Skeletal muscle tissue (tissue), 4 donors: Measurements from ENCODE around the gene CST5. TPM values are rescaled to one million over a fixed set of nuclear protein-coding genes. Genes with fewer than 3 reads are reported as not detected.
"Not testable (repeated sequence)": the region's sequence is repeated elsewhere in the genome, so short reads cannot be mapped to it uniquely, and the experiment has no call there.

ENCODE experiments used
- H3K27ac ChIP-seq: one replicate; pipeline ENCODE4 v1.7.0; 2013; ENCODE audit warnings: mild to moderate bottlenecking, low read depth, low read length, inconsistent platforms
- H3K27me3 ChIP-seq, 3 donors: one replicate each; pipeline ENCODE4 v1.7.0; 2013; ENCODE audit warnings: low read length in 3 of 3; ENCODE audit not compliant: control insufficient read depth in 3 of 3, insufficient read depth in 3 of 3
- H3K36me3 ChIP-seq, 3 donors: one replicate each; pipeline ENCODE4 v1.7.0; 2013; ENCODE audit warnings: low read length in 3 of 3; ENCODE audit not compliant: control insufficient read depth in 3 of 3, insufficient read depth in 3 of 3
- H3K4me1 ChIP-seq, 3 donors: one replicate each; pipeline ENCODE4 v1.7.0; 2013; ENCODE audit warnings: low read length in 3 of 3, mild to moderate bottlenecking in 3 of 3; ENCODE audit not compliant: control insufficient read depth in 3 of 3, insufficient read depth in 3 of 3
- H3K4me3 ChIP-seq, 3 donors: one replicate each; pipeline ENCODE4 v1.7.0; 2013; ENCODE audit warnings: low read length in 3 of 3
- H3K9ac ChIP-seq, 3 donors: one replicate each; pipeline ENCODE4 v1.7.0; 2013; ENCODE audit warnings: low read length in 3 of 3, mild to moderate bottlenecking in 3 of 3, moderate library complexity in 2 of 3, low read depth in 1 of 3
- H3K9me3 ChIP-seq, 3 donors: one replicate each; pipeline ENCODE4 v1.7.0; 2013; ENCODE audit warnings: low read length in 3 of 3; ENCODE audit not compliant: control insufficient read depth in 3 of 3
- total RNA-seq: library from RNA; depleted of rRNA; stranded (reverse); fragments of >200 nt; gene quantifications from one replicate; pipeline ENCODE4 v1.2.3, GENCODE V29; 2014
- donor health status: Osteomylitis.

The CST5 gene
- total RNA-seq, 1 donor from 2014 or later, result not detected

DNA sequence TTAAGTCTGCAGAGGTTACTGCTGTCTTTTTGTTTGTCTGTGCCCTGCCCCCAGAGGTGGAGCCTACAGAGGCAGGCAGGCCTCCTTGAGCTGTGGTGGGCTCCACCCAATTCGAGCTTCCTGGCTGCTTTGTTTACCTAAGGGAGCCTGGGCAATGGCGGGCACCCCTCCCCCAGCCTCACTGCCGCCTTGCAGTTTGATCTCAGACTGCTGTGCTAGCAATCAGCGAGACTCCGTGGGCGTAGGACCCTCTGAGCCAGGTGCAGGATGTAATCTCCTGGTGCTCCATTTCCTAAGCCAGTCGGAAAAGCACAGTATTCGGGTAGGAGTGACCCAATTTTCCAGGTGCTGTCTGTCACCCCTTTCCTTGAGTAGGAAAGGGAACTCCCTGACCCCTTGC is 22.8 kb upstream of the CST5 start:
- not testable (repeated sequence) for H3K9me3 ChIP-seq, H3K4me1 ChIP-seq, H3K4me3 ChIP-seq, H3K9ac ChIP-seq, H3K27ac ChIP-seq, H3K27me3 ChIP-seq, H3K36me3 ChIP-seq

DNA sequence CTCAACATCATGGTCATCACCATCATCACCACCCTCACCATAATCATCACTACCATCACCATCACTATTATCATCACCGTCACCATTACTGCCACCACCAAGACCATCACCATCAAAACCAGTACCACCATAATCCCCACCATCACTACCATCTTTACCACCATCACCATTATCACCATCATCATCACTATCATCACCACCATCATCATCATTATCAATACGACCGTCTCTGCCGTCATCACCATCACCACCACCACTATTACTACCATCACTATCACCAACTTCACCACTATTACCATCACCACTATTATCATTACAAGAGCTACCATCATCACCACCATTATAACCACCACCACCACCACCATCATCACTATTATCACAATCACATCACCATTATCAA is 11.3 kb upstream of the CST5 start:
- H3K4me1 ChIP-seq, H3K27ac ChIP-seq, H3K27me3 ChIP-seq, H3K9ac ChIP-seq, H3K4me3 ChIP-seq, H3K9me3 ChIP-seq, H3K36me3 ChIP-seq: not testable (repeated sequence)

DNA sequence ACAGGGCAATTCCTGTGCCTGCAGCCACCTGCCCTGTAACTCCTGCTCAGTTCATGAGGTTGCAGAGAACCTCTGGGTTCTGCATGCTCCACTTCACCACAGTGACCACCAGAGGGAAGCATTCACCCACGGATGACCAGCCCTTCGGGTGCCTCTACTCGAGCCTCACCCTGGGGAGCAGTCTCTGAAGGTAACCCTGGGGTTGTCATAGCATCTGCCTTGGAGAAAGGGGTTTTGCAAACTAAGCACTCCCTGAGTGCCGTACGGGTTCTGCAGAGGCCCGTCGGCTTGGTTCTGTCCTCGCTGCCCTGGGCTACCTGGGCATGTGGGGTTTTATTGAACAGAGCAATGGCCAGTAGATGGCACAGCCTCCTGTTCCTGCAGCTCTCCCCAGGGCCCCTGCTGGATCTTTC is 10.2 kb upstream of the CST5 start:
- no peak overlapping the region for H3K9ac ChIP-seq
- no peaks in the 10 kb centered on the region for H3K36me3 ChIP-seq
- no peak overlapping the region for H3K27ac ChIP-seq
- no peak overlapping the region for H3K4me3 ChIP-seq
- no peaks in the 10 kb centered on the region for H3K4me1 ChIP-seq
- no peaks in the 10 kb centered on the region for H3K9me3 ChIP-seq
- H3K27me3 ChIP-seq, result peaks cover 0 to 4% (median 0%) of the 10 kb centered on the region in 3 donors

- H3K4me1 ChIP-seq, result no peaks in the 10 kb centered on the region
- no peak overlapping the region for H3K9ac ChIP-seq
- peaks cover 0 to 4% (median 0%) of the 10 kb centered on the region in 3 donors for H3K27me3 ChIP-seq
- H3K36me3 ChIP-seq, result no peaks in the 10 kb centered on the region
- no peaks in the 10 kb centered on the region for H3K9me3 ChIP-seq
- H3K27ac ChIP-seq, result no peak overlapping the region
- no peak overlapping the region for H3K4me3 ChIP-seq
Measured at GRCh38 chr20:23887856-23888255, 8.3 kb upstream of the CST5 start.

DNA sequence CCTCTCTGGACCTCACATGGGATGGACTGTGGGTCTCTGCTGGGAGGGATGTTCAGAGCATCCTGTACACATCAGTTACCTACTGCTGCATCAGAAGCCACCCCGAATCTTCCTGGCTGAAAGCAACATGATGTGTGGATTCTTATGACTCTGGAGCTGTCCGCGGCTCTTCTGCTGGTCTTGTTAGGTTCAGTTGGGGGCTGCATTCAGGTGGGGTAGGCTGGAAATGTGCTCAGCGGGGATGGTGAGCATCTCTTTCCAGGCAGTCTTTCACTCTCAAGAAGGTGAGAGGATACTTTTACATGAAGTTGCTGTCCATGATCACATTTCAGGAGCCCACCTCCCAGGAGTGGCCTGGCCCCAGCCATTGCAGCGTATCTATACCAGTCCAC is 5.2 kb upstream of the CST5 start:
- H3K27ac ChIP-seq, result no peak overlapping the region
- H3K9me3 ChIP-seq, result no peaks in the 10 kb centered on the region
- no peaks in the 10 kb centered on the region for H3K4me1 ChIP-seq
- H3K4me3 ChIP-seq, result no peak overlapping the region
- H3K36me3 ChIP-seq, result no peaks in the 10 kb centered on the region
- H3K9ac ChIP-seq, result no peak overlapping the region
- peaks cover 0 to 5% (median 2%) of the 10 kb centered on the region in 3 donors for H3K27me3 ChIP-seq

DNA sequence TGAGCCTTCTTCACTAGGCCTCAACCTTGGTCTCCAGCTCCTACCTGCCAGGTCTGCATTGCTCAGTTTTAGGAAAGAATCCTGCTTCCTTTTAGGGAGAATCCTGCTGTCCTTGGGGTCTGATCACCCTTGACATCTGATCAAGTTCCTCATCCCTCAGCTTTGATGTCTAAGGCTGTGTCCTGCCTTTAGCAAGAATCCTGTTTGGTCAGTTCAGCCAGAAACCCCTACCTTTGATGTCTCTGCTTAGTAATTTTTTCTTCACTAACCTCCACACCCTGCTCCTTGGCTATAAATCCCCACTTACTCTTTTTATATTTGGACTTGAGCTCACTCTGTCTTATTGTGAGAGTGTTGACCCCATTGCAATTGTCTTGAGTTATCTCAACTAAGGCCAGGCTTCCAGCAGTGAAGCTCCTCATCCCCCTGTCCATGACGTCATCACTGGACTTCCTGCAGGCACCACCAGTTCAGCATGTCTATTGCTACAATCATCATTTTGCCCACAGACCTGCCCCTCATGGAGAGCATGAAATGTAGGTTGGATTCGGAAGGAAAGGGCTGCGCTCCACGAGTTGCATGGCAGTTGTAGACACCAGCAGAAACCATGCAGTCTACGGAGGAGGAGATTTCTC is 4.7 kb upstream of the CST5 start:
- H3K4me3 ChIP-seq, result no peak overlapping the region
- H3K27me3 ChIP-seq, result peaks cover 0 to 4% (median 3%) of the 10 kb centered on the region in 3 donors
- H3K36me3 ChIP-seq, result no peaks in the 10 kb centered on the region
- H3K27ac ChIP-seq, result no peak overlapping the region
- H3K9me3 ChIP-seq, result no peaks in the 10 kb centered on the region
- no peaks in the 10 kb centered on the region for H3K4me1 ChIP-seq
- H3K9ac ChIP-seq, result no peak overlapping the region

- H3K9ac ChIP-seq, result no peak overlapping the region
- no peak overlapping the region for H3K27ac ChIP-seq
- H3K4me1 ChIP-seq, result no peaks in the 10 kb centered on the region
- H3K36me3 ChIP-seq, result no peaks in the 10 kb centered on the region
- H3K27me3 ChIP-seq, result peaks cover 4 to 13% (median 9%) of the 10 kb centered on the region in 3 donors
- no peak overlapping the region for H3K4me3 ChIP-seq
- no peaks in the 10 kb centered on the region for H3K9me3 ChIP-seq
Measured at GRCh38 chr20:23881371-23881770, 1.8 kb upstream of the CST5 start.

- Histone ChIP-seq H3K9me3 (no peaks in the 10 kb centered on the region), H3K9ac (no peak overlapping the region), H3K4me3 (no peak overlapping the region), H3K27me3 (peaks cover 4 to 13% (median 9%) of the 10 kb centered on the region in 3 donors), H3K4me1 (no peaks in the 10 kb centered on the region), H3K27ac (no peak overlapping the region), H3K36me3 (no peaks in the 10 kb centered on the region)
Measured at GRCh38 chr20:23880417-23880816, 869 bp upstream of the CST5 start.

DNA sequence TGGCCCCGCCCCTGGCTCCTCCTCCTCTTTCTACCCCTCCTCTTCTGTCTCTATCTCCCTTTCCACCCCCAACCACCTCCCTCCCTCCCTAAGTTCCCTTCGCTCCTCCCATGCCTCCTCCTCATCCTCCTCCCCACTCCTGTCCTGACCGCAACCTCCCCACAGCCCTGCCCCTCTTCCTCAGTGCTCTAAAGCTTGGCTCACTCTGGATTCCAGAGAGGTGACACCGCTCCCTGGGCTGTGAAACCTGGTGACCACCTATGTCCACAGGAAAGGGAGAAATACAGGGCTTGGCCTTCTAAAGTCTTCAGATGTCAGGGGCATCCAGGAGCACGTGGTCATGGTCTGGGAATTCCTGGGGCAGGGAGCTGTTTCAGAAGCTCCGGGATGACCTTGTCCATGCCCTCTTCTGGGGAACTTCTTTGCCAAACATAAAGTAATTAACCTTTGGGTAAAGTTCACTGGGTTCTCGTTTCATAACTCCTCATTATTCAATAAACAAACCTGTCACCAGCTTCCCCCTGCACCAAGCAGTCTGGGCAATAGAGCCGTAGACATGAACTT is 345 bp upstream of the CST5 start:
- no peak overlapping the region for H3K27ac ChIP-seq
- peaks cover 4 to 13% (median 9%) of the 10 kb centered on the region in 3 donors for H3K27me3 ChIP-seq
- H3K36me3 ChIP-seq, result no peaks in the 10 kb centered on the region
- H3K9me3 ChIP-seq, result no peaks in the 10 kb centered on the region
- no peak overlapping the region for H3K9ac ChIP-seq
- no peak overlapping the region for H3K4me3 ChIP-seq
- H3K4me1 ChIP-seq, result no peaks in the 10 kb centered on the region

- peaks cover 4 to 13% (median 9%) of the 10 kb centered on the region in 3 donors for H3K27me3 ChIP-seq
- no peak overlapping the region for H3K27ac ChIP-seq
- H3K4me3 ChIP-seq, result no peak overlapping the region
- H3K36me3 ChIP-seq, result no peaks in the 10 kb centered on the region
- H3K9me3 ChIP-seq, result no peaks in the 10 kb centered on the region
- H3K4me1 ChIP-seq, result no peaks in the 10 kb centered on the region
- no peak overlapping the region for H3K9ac ChIP-seq
Measured at GRCh38 chr20:23878787-23879186, 761 bp downstream of the CST5 start.
